PC-3 (cell line): ENCODE data around the gene NIPAL4. TPM values are rescaled to one million over a fixed set of nuclear protein-coding genes. Genes with fewer than 3 reads are reported as not detected.

Source experiments
- ATAC-seq: fragments of 200-7000 bp; cut with Tn5 transposase; 2 replicates; pipeline ENCODE4 v1.9.1; 2020; ENCODE audit warnings: mild to moderate bottlenecking, moderate library complexity
- BruUV-seq: library from RNA; stranded (reverse); fragments of 400-500 nt; replicated peaks from 2 replicates; lab custom pipeline; 2021; lab: Mats Ljungman, UMichigan
- CTCF ChIA-PET: fragments of 300-600 bp; sonication (Branson Sonifier 250); formaldehyde crosslinking; loops from one replicate; lab custom pipeline; 2022; ENCODE audit warnings: antibody characterized with exemption; lab: Charles Lee
- POLR2A ChIA-PET: fragments of 300-600 bp; sonication (Branson Sonifier 250); formaldehyde crosslinking; loops from one replicate; lab custom pipeline; 2022; ENCODE audit warnings: antibody characterized with exemption; ENCODE audit not compliant: unreplicated experiment; lab: Charles Lee
- DNase-seq: peaks from one replicate; pipeline ENCODE4 v3.0.0-alpha.2; 2015
- H2AFZ ChIP-seq: fragments of 300-600 bp; sonication (generic); 2 replicates; pipeline ENCODE4 v1.6.0; 2016; ENCODE audit warnings: antibody characterized with exemption, low read length
- H3F3A ChIP-seq: fragments of 300-600 bp; sonication (generic); one replicate; pipeline ENCODE4 v1.6.0; 2017; ENCODE audit warnings: antibody characterized with exemption, low read length, control low read depth, mild to moderate bottlenecking; ENCODE audit not compliant: unreplicated experiment
- H3K27ac ChIP-seq: fragments of 300-600 bp; sonication (generic); 2 replicates; pipeline ENCODE4 v1.5.1; 2016; ENCODE audit warnings: mild to moderate bottlenecking, low read length
- H3K27me3 ChIP-seq: fragments of 300-600 bp; sonication (generic); 2 replicates; pipeline ENCODE4 v1.6.1; 2016; ENCODE audit warnings: low read length, mixed read lengths
- H3K36me3 ChIP-seq: fragments of 300-600 bp; sonication (generic); 2 replicates; pipeline ENCODE4 v1.6.1; 2016; ENCODE audit warnings: low read depth, mixed run types, low read length, mixed read lengths
- H3K4me1 ChIP-seq: fragments of 300-600 bp; sonication (generic); 2 replicates; pipeline ENCODE4 v1.5.1; 2016; ENCODE audit warnings: low read length; ENCODE audit not compliant: insufficient read depth
- H3K4me2 ChIP-seq: fragments of 300-600 bp; sonication (generic); 2 replicates; pipeline ENCODE4 v1.6.0; 2016; ENCODE audit warnings: low read length
- H3K4me3 ChIP-seq: fragments of 300-600 bp; sonication (generic); 2 replicates; pipeline ENCODE4 v1.5.1; 2016; ENCODE audit warnings: mild to moderate bottlenecking, low read length, mixed read lengths
- H3K79me2 ChIP-seq: fragments of 300-600 bp; sonication (generic); 2 replicates; pipeline ENCODE4 v1.6.1; 2017; ENCODE audit warnings: low read length, mixed read lengths
- H3K9ac ChIP-seq: fragments of 300-600 bp; sonication (generic); 2 replicates; pipeline ENCODE4 v1.6.0; 2016; ENCODE audit warnings: mild to moderate bottlenecking, low read length
- H3K9me2 ChIP-seq: fragments of 300-600 bp; sonication (generic); replicated peaks from 2 replicates; pipeline ENCODE4 v1.6.1; 2016; ENCODE audit warnings: mixed run types, low read length, mixed read lengths
- H3K9me3 ChIP-seq: fragments of 300-600 bp; sonication (generic); 2 replicates; pipeline ENCODE4 v1.6.1; 2016; ENCODE audit warnings: low read length, mixed read lengths
- H4K20me1 ChIP-seq: fragments of 300-600 bp; sonication (generic); 2 replicates; pipeline ENCODE4 v1.6.1; 2016; ENCODE audit warnings: low read length, mixed read lengths
- EZH2 ChIP-seq: fragments of 300-600 bp; sonication (generic); IDR thresholded peaks from one replicate; pipeline ENCODE4 v1.6.1; 2017; ENCODE audit warnings: antibody characterized with exemption, mild to moderate bottlenecking, low read length; ENCODE audit not compliant: unreplicated experiment
- EZH2phosphoT487 ChIP-seq: fragments of 300-600 bp; sonication (generic); IDR thresholded peaks from 2 replicates; pipeline ENCODE4 v1.6.1; 2018; ENCODE audit warnings: mild to moderate bottlenecking, antibody characterized with exemption, low read length, borderline replicate concordance
- intact Hi-C: fragments of 100-400 bp; cut with micrococcal nuclease; formaldehyde crosslinking; loops from 2 replicates; pipeline ENCODE4 v1.9.0; 2023
- total RNA-seq: library from RNA; depleted of rRNA; stranded (reverse); fragments of >200 nt; gene quantifications from 2 replicates; pipeline ENCODE4 v1.2.3, GENCODE V29; 2014
- TF ChIP-seq, protein P1 (sequence below): fragments of 300-600 bp; sonication (generic); conservative IDR thresholded peaks from 2 replicates; pipeline ENCODE4 v1.5.1; 2017; ENCODE audit warnings: antibody characterized with exemption, low read depth, mild to moderate bottlenecking, low read length

The NIPAL4 gene
- total RNA-seq, 1 experiment from 2014 or later: 1.8 TPM

DNA sequence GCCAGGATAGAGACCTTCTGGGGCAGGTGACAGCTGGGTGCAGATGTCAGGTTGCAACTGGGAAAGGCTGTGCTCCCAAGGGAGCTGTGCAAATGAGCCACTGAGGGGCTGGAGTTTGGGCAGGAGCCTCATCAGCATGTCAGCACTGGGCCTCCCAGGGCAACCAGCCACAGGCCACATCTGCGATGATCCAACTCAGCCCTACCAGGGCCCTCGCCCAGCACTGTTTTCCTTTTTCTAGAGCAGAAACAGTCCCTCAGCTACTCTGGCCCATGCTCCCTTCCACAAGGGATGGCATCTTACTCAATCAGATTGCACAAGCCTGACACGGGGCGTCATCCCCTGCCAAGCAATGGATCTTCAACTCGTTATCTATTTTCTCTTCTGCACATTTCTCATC lies 24.8 kb downstream of the NIPAL4 start:
- Histone ChIP-seq H3K79me2 (no peaks in the 10 kb centered on the region), H3K4me1 (peaks cover 13% of the 10 kb centered on the region), H3K9ac (no peak overlapping the region), H3F3A (peaks cover 2% of the 10 kb centered on the region), H3K9me2 (no peaks in the 10 kb centered on the region), H2AFZ (no peak overlapping the region), H4K20me1 (no peaks in the 10 kb centered on the region), H3K9me3 (no peaks in the 10 kb centered on the region), H3K27me3 (no peaks in the 10 kb centered on the region), H3K4me2 (no peak overlapping the region), H3K36me3 (peaks cover 80% of the 10 kb centered on the region), H3K27ac (no peak overlapping the region), H3K4me3 (no peak overlapping the region)
- TF ChIP-seq EZH2 (no peak), EZH2phosphoT487 (no peak)
- TF ChIP-seq, protein P1, sequence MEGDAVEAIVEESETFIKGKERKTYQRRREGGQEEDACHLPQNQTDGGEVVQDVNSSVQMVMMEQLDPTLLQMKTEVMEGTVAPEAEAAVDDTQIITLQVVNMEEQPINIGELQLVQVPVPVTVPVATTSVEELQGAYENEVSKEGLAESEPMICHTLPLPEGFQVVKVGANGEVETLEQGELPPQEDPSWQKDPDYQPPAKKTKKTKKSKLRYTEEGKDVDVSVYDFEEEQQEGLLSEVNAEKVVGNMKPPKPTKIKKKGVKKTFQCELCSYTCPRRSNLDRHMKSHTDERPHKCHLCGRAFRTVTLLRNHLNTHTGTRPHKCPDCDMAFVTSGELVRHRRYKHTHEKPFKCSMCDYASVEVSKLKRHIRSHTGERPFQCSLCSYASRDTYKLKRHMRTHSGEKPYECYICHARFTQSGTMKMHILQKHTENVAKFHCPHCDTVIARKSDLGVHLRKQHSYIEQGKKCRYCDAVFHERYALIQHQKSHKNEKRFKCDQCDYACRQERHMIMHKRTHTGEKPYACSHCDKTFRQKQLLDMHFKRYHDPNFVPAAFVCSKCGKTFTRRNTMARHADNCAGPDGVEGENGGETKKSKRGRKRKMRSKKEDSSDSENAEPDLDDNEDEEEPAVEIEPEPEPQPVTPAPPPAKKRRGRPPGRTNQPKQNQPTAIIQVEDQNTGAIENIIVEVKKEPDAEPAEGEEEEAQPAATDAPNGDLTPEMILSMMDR: no peak
- DNase-seq: no peak
- POLR2A ChIA-PET: no interaction called here
- intact Hi-C loops: no loop called here
- CTCF ChIA-PET: no interaction called here
- ATAC-seq: no peak
- BruUV-seq: no TSS peak

DNA sequence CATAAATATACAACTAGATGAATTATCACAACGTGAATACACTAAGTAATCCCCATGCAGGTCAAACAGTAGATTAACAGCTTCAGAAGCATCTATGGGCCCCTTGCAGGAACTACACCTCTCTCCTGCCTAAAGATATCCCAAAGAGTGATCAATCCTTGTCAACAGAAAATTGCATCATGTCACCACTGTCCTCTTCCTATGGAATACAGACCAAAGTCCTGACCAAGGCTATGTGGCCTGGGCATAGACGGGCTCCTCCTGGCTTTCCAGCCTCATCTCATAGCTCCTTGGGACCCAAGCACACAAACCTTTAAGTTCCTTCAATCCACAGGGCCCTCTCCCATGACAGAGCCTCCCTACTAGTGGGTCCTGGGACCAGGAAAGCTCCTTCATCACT lies 25.3 kb downstream of the NIPAL4 start:
- Histone ChIP-seq H3F3A (no peaks in the 10 kb centered on the region), H3K79me2 (no peaks in the 10 kb centered on the region), H3K4me1 (peaks cover 7% of the 10 kb centered on the region), H3K36me3 (peaks cover 81% of the 10 kb centered on the region), H3K9ac (no peak overlapping the region), H3K9me3 (no peaks in the 10 kb centered on the region), H3K9me2 (no peaks in the 10 kb centered on the region), H4K20me1 (no peaks in the 10 kb centered on the region), H3K27me3 (no peaks in the 10 kb centered on the region), H2AFZ (no peak overlapping the region), H3K27ac (no peak overlapping the region), H3K4me2 (no peak overlapping the region), H3K4me3 (no peak overlapping the region)
- ATAC-seq (no peak), DNase-seq (no peak)
- POLR2A ChIA-PET: no interaction called here
- no TSS peak for BruUV-seq
- intact Hi-C loops: no loop called here
- CTCF ChIA-PET: interaction anchor here (0.7 kb wide), 1 partner anchor 109 kb away, joined by 3 read pairs; no protein-coding TSS in a partner anchor
- TF ChIP-seq EZH2 (no peak), EZH2phosphoT487 (no peak)
- TF ChIP-seq, protein P1: no peak

DNA sequence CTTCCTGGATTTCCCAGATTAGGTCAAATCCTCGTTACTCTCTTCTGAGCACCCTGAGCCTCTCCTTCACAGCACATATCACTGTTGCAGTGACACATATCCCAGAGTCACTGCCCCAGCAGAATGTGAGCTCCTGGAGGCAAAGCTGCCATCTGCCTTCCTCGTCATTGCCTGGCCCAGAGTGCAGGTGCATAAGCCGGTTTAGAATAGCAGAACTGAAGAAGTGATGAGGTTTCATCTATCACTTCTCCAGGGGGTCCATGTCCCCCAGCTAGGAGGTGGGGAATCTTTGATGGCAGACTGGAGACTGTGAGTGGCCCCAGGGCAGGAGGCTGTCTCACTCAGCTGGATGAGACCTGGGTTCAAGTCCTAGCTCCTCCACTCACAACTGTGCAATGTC lies 25.8 kb downstream of the NIPAL4 start:
- Histone ChIP-seq H3K9ac (no peak overlapping the region), H3K27me3 (no peaks in the 10 kb centered on the region), H3F3A (no peaks in the 10 kb centered on the region), H3K27ac (no peak overlapping the region), H3K79me2 (no peaks in the 10 kb centered on the region), H4K20me1 (no peaks in the 10 kb centered on the region), H3K9me2 (no peaks in the 10 kb centered on the region), H3K36me3 (peaks cover 78% of the 10 kb centered on the region), H3K4me2 (no peak overlapping the region), H3K9me3 (no peaks in the 10 kb centered on the region), H3K4me1 (peaks cover 3% of the 10 kb centered on the region), H2AFZ (no peak overlapping the region), H3K4me3 (no peak overlapping the region)
- CTCF ChIA-PET: interaction anchor here (0.7 kb wide), 1 partner anchor 110 kb away, joined by 3 read pairs; no protein-coding TSS in a partner anchor
- ATAC-seq (no peak), DNase-seq (no peak)
- BruUV-seq: no TSS peak
- intact Hi-C loops: no loop called here
- TF ChIP-seq, protein P1: no peak
- TF ChIP-seq EZH2phosphoT487 (no peak), EZH2 (no peak)
- POLR2A ChIA-PET: no interaction called here
